ENCODE results near the gene CASP10.
A peak's percentile ranks its signal among the peaks of the same experiment; 100 is the strongest.

CASP10 gene

DNA sequence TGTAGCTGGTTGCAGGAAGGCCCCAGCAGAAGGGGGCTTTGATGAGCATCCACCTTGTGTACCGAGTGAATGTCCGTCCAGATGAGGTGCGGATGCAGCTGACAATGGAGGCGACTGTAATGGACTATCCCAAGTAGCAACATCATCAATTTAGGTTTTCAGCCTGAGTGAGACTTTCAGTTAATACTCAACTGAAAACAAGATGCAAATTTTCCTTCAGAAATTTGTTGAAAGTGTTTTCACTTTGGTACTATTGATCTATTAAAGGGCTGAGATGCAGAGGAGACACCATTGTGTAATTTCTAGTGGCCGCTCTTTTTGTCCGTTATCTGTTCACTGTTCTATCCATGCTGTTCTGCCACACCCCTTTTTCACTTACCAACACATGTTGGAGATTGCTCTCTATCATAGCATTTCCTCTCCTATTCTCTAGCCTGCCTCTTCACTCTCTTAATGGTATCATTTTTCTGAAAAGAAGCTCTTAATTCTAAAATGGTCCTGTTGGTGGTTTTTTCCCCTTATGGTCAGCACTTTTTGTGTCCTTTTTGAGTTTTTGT lies 65.4 kb downstream of the CASP10 start:
- no peak for ATAC-seq
- Mint-ChIP-seq H3K27me3 (no peaks in the 10 kb centered on the region), H3K27ac (no peak overlapping the region)

DNA sequence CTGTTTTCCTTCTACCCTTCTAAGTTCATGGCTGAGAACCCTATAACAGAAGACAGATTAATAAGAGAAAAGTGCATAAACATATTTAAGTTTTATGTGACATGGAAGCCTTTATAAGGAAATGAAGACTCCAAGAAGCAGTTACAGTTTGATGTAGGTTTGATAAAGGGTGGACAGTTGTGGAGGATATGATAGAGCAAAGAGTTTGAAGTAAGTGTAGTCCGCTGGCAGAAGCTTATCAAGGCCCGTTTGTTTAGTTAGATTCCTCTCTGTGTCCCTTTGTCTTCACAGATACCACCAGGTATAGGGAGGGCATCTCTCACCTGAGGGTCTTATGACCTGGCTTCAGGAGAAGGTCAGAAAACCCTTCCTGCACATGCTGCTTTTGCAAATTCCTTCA lies 66.9 kb downstream of the CASP10 start:
- Mint-ChIP-seq H3K9me3 (peaks cover 4% of the 10 kb centered on the region), H3K27me3 (no peaks in the 10 kb centered on the region), H3K27ac (no peak overlapping the region)

More for the DNA sequence above, 65.4 kb downstream of the CASP10 start:
- DNase-seq, result no peak
- H3K9me3 Mint-ChIP-seq, result peaks cover 4% of the 10 kb centered on the region
- H3K4me1 Mint-ChIP-seq, result peaks cover 48% of the 10 kb centered on the region
- H3K4me3 Mint-ChIP-seq, result no peak overlapping the region
- H3K36me3 Mint-ChIP-seq (ENCODE audit: low read depth), result peaks cover 22% of the 10 kb centered on the region

DNA sequence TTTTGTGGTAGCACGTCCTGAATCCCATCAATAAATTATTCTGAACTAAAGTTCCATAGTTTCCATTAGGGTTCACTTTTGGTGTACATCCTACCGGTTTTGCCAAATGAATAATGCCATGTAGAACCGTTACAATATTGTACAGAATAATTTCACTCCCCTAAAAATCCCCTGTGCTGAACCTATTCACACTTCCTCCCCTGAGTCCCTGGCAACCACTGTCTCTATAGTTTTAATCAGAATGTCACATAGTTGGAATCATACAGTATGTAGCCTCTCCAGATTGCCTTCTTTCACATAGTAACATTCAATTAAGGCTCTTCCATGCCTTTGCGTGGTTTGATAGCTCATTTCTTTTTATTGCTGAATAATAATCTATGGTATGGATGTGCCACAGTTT lies 67.8 kb downstream of the CASP10 start:
- Mint-ChIP-seq H3K4me3 (no peak overlapping the region), H3K27ac (no peak overlapping the region), H3K36me3 (ENCODE audit: low read depth) (peaks cover 34% of the 10 kb centered on the region), H3K27me3 (no peaks in the 10 kb centered on the region), H3K4me1 (peaks cover 67% of the 10 kb centered on the region), H3K9me3 (peaks cover 4% of the 10 kb centered on the region)
- ATAC-seq (no peak), DNase-seq (no peak)

More for the DNA sequence above, 66.9 kb downstream of the CASP10 start:
- H3K4me1 Mint-ChIP-seq, result peaks cover 63% of the 10 kb centered on the region
- no peak overlapping the region for H3K4me3 Mint-ChIP-seq
- DNase-seq (no peak), ATAC-seq (no peak)
- H3K36me3 Mint-ChIP-seq (ENCODE audit: low read depth), result peaks cover 31% of the 10 kb centered on the region

DNA sequence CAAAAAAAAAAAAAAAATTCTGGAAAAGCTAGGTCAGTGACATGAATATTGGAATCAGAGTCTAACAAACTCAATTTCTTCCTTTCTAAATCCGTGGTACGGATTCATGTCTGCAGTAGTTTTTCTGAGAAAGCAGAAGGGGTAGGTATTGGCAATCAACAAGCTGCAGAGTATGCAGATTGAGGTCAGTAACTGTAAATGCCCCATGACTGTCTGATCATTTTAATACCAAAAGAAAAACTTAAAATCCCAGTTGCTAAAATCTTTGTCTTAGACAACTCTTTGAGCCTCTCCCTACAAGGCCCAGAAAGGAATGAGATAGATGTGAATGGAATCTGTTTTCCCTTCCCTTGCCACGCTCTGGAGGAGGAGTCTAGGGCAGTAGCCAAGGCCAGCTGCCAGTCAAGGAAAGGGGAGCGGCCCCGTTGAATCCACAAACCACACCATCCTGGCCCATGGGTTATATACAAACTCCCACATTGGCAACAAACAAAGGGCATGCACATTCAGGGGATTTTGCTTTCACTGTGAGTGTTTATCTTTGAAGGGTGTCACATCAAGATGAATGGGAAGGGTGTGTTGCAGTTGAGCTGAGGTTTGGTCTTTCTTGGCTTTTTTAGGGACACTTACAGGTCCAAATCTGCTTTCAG lies 71.3 kb downstream of the CASP10 start:
- Mint-ChIP-seq H3K4me1 (peaks cover 85% of the 10 kb centered on the region), H3K4me3 (no peak overlapping the region), H3K27me3 (no peaks in the 10 kb centered on the region), H3K36me3 (ENCODE audit: low read depth) (peaks cover 32% of the 10 kb centered on the region), H3K9me3 (peaks cover 4% of the 10 kb centered on the region), H3K27ac (peak overlapping the region; percentile 60)
- ATAC-seq (peak; percentile 3), DNase-seq (no peak)

GRCh38 chr2:201255408-201256033 lies 72.6 kb downstream of the CASP10 start:
- Mint-ChIP-seq H3K4me3 (no peak overlapping the region), H3K4me1 (peaks cover 88% of the 10 kb centered on the region), H3K27ac (no peak overlapping the region), H3K9me3 (no peaks in the 10 kb centered on the region), H3K36me3 (ENCODE audit: low read depth) (peaks cover 29% of the 10 kb centered on the region), H3K27me3 (no peaks in the 10 kb centered on the region)
- no peak for DNase-seq
- ATAC-seq, result no peak

GRCh38 chr2:201256082-201256481 lies 73.1 kb downstream of the CASP10 start:
- Mint-ChIP-seq H3K9me3 (no peaks in the 10 kb centered on the region), H3K36me3 (ENCODE audit: low read depth) (peaks cover 25% of the 10 kb centered on the region), H3K27me3 (no peaks in the 10 kb centered on the region), H3K4me3 (no peak overlapping the region), H3K4me1 (peaks cover 88% of the 10 kb centered on the region), H3K27ac (peak overlapping the region; percentile 95)
- ATAC-seq, result no peak
- no peak for DNase-seq

- H3K27me3 Mint-ChIP-seq, result no peaks in the 10 kb centered on the region
- peak overlapping the region; percentile 80 for H3K4me3 Mint-ChIP-seq
- peak overlapping the region; percentile 95 for H3K27ac Mint-ChIP-seq
- H3K36me3 Mint-ChIP-seq (ENCODE audit: low read depth), result peaks cover 19% of the 10 kb centered on the region
- H3K4me1 Mint-ChIP-seq, result peaks cover 86% of the 10 kb centered on the region
- ATAC-seq (peak; percentile 30), DNase-seq (peak; percentile 45)
- no peaks in the 10 kb centered on the region for H3K9me3 Mint-ChIP-seq
Measured at GRCh38 chr2:201257381-201257955, 74.5 kb downstream of the CASP10 start.

- peaks cover 18% of the 10 kb centered on the region for H3K36me3 Mint-ChIP-seq (ENCODE audit: low read depth)
- no peaks in the 10 kb centered on the region for H3K27me3 Mint-ChIP-seq
- peaks cover 86% of the 10 kb centered on the region for H3K4me1 Mint-ChIP-seq
- peak overlapping the region; percentile 80 for H3K4me3 Mint-ChIP-seq
- H3K9me3 Mint-ChIP-seq, result no peaks in the 10 kb centered on the region
- peak overlapping the region; percentile 95 for H3K27ac Mint-ChIP-seq
- DNase-seq (peak; percentile 87), ATAC-seq (peak; percentile 58)
Measured at GRCh38 chr2:201257956-201258665, 75.2 kb downstream of the CASP10 start.

DNA sequence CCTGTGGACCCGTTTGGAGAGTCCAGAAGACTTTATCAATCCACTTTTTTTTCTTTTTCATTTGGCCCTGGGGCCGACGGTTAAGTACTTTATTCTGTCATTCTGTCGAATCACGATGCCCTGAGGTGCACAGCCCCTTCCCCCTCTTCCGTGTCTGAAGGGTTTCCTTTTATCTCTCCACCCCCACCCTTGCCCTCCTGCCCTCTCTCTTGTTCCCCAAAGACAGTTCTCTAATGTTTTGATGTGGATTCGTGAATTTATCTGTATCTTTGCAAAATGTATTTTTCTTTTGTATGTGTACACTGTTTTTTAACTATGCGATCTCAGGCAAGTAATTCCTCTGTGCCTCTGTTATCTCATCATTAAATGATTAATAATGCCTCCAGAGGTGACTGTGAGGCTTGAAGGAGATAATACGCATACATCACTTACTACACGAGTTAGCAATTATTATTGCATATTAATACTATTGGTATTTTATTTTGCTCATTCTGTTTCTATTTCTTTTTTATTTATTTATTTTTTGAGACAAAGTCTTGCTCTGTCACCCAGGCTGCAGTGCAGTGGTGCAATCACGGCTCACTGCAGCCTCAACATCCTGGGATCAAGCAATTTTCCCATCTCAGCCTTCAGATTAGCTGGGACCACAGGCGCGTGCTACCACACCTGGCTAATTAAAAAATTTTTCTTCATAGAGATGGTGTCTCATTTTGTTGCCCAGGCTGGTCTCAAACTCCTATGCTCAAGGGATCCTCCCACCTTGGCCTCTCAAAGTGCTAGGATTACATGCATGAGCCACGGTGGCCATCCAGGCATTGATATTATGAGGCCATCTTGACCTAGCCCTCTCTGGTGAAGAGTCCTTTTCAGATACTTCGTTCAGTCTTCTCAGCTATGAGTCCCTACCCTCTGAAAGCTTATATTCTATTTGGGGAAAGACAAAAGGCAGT lies 76.0 kb downstream of the CASP10 start:
- peak overlapping the region; percentile 80 for H3K4me3 Mint-ChIP-seq
- no peaks in the 10 kb centered on the region for H3K9me3 Mint-ChIP-seq
- DNase-seq (no peak), ATAC-seq (no peak)
- H3K27me3 Mint-ChIP-seq, result no peaks in the 10 kb centered on the region
- H3K27ac Mint-ChIP-seq, result peak overlapping the region; percentile 95
- H3K36me3 Mint-ChIP-seq (ENCODE audit: low read depth), result peaks cover 18% of the 10 kb centered on the region
- peaks cover 86% of the 10 kb centered on the region for H3K4me1 Mint-ChIP-seq

GRCh38 chr2:201260302-201260800 lies 77.4 kb downstream of the CASP10 start, which contains the start of gene CASP8:
Gene CASP8, plus strand, starts transcription at chr2:201260536. Its CDS starts 5,951 bp downstream, at chr2:201266487.
- H3K27me3 Mint-ChIP-seq, result no peaks in the 10 kb centered on the region
- peak; percentile 53 for DNase-seq
- peaks cover 86% of the 10 kb centered on the region for H3K4me1 Mint-ChIP-seq
- peak within 1 kb of the TSS; percentile 99 for H3K27ac Mint-ChIP-seq
- ATAC-seq, result peak; percentile 60
- peaks cover 6% of the 10 kb centered on the region for H3K36me3 Mint-ChIP-seq (ENCODE audit: low read depth)
- H3K9me3 Mint-ChIP-seq, result no peaks in the 10 kb centered on the region
- peak within 1 kb of the TSS; percentile 99 for H3K4me3 Mint-ChIP-seq

DNA sequence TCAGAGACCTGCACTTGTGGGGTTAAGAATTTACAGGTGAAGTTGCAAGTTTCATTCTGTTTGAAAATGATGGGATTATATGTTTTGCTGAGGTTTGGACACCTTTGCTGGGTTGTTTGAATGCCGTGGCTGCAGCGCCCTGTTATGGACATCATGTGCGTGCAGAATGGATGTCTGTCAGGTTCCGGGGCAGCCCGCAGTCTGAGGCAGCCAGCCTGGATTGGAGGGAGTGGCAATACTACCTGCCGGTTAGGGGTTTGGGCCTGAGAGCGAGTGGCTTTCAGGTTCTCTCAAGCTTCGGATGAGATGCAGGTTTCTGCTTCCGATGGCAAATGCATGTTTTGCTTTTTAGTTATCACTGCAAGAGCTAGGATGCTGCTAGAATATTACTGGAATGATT lies 78.5 kb downstream of the CASP10 start:
- H3K4me3 Mint-ChIP-seq, result peak overlapping the region; percentile 99
- peaks cover 89% of the 10 kb centered on the region for H3K4me1 Mint-ChIP-seq
- peaks cover 14% of the 10 kb centered on the region for H3K36me3 Mint-ChIP-seq (ENCODE audit: low read depth)
- ATAC-seq (no peak), DNase-seq (peak; percentile 43)
- H3K9me3 Mint-ChIP-seq, result no peaks in the 10 kb centered on the region
- no peaks in the 10 kb centered on the region for H3K27me3 Mint-ChIP-seq
- H3K27ac Mint-ChIP-seq, result peak overlapping the region; percentile 65

DNA sequence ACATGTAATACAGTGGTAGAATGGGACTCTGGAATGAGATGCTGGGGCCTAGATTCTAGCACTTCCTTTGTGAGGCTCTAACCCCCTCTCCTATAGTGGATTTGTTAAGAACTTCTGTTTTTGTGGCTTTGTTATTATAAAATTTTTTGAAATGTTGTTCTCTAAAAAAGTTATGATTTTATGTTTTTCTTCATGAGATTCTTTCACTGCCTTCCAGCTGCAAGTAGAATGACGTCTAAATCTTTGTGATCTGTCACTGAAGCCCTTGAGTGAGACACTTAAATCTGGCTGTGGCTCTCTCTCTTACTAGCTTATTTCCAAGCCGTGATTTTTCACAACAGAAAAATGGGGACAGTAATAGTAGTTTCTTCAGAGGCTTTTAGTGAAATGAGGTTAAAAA lies 79.0 kb downstream of the CASP10 start:
- Mint-ChIP-seq H3K4me3 (peak overlapping the region; percentile 99), H3K27me3 (no peaks in the 10 kb centered on the region), H3K4me1 (peaks cover 89% of the 10 kb centered on the region), H3K9me3 (no peaks in the 10 kb centered on the region), H3K36me3 (ENCODE audit: low read depth) (peaks cover 16% of the 10 kb centered on the region), H3K27ac (peak overlapping the region; percentile 65)
- ATAC-seq (no peak), DNase-seq (no peak)

- DNase-seq (no peak), ATAC-seq (peak; percentile 69)
- Mint-ChIP-seq H3K9me3 (no peaks in the 10 kb centered on the region), H3K36me3 (ENCODE audit: low read depth) (peaks cover 23% of the 10 kb centered on the region), H3K27me3 (no peaks in the 10 kb centered on the region), H3K27ac (peak overlapping the region; percentile 91), H3K4me3 (peak overlapping the region; percentile 76), H3K4me1 (peaks cover 89% of the 10 kb centered on the region)
Measured at GRCh38 chr2:201262718-201263117, 79.8 kb downstream of the CASP10 start.
